Peyer's patch (tissue), 4 donors: ENCODE measurements around the gene DNAH8. TPM values are rescaled to one million over a fixed set of nuclear protein-coding genes. Genes with fewer than 3 reads are reported as not detected.

Experiments
- DNase-seq, 3 donors: peaks; one replicate each; pipeline ENCODE4 v3.0.0-alpha.2; 2017 to 2019
- H3K27ac ChIP-seq, 4 donors: fragments of 200-600 bp; sonication (generic); one replicate each; pipeline ENCODE4 v1.5.1; 2016 to 2019
- H3K27me3 ChIP-seq, 2 donors: fragments of 200-600 bp; sonication (generic); one replicate each; pipeline ENCODE4 v1.5.1; 2019
- H3K36me3 ChIP-seq, 3 donors: fragments of 200-600 bp; sonication (generic); one replicate each; pipeline ENCODE4 v1.5.1; 2016 to 2019
- H3K4me1 ChIP-seq, 4 donors: fragments of 200-600 bp; sonication (generic); one replicate each; pipeline ENCODE4 v1.5.1; 2016 to 2019
- H3K4me3 ChIP-seq, 4 donors: fragments of 200-600 bp; sonication (generic); 1 replicate in 3 of 4; 2 replicates in 1 of 4; pipeline ENCODE4 v1.5.1; 2016 to 2019; ENCODE audit warnings: mild to moderate bottlenecking in 1 of 4
- H3K9me3 ChIP-seq, 4 donors: fragments of 200-600 bp; sonication (generic); one replicate each; pipeline ENCODE4 v1.5.1; 2016 to 2019; ENCODE audit warnings: mild to moderate bottlenecking in 1 of 4
- CTCF ChIP-seq, 6 experiments: fragments of 450-650 bp in 4 of 6; fragments of 200-600 bp in 2 of 6; sonication (generic) in 1 of 6; IDR thresholded peaks; one replicate each; pipeline ENCODE4 v1.5.1; 2017 to 2019; ENCODE audit warnings: antibody characterized with exemption in 6 of 6, mild to moderate bottlenecking in 3 of 6, moderate library complexity in 1 of 6
- POLR2A ChIP-seq, 2 donors: fragments of 450-650 bp; IDR thresholded peaks; one replicate each; pipeline ENCODE4 v1.5.1; 2017; ENCODE audit warnings: antibody characterized with exemption in 2 of 2, mild to moderate bottlenecking in 2 of 2, moderate library complexity in 2 of 2
- total RNA-seq, 4 donors: library from RNA; depleted of rRNA; stranded (reverse); fragments of >200 nt; gene quantifications; one replicate each; pipeline ENCODE4 v1.1.0, GENCODE V29; 2016

DNAH8 gene
- total RNA-seq, 4 donors from 2014 or later: 0.83 TPM; not detected in 3

GRCh38 chr6:39068391-39068790 is 353.3 kb downstream of the DNAH8 start:
- no peaks in the 10 kb centered on the region for H3K36me3 ChIP-seq
- peak in 1 of 3 donors; percentile 11 for DNase-seq
- no peaks in the 10 kb centered on the region for H3K27me3 ChIP-seq
- no peak for TF ChIP-seq CTCF (IDR thresholded peaks at IDR 0.05)
- no peak for TF ChIP-seq POLR2A (IDR thresholded peaks at IDR 0.05)
- no peaks in the 10 kb centered on the region for H3K4me1 ChIP-seq
- H3K27ac ChIP-seq: no peak overlapping the region
- H3K4me3 ChIP-seq: no peak overlapping the region
- H3K9me3 ChIP-seq: no peaks in the 10 kb centered on the region

GRCh38 chr6:39072830-39073229 is 357.7 kb downstream of the DNAH8 start:
- Histone ChIP-seq H3K9me3 (no peaks in the 10 kb centered on the region), H3K4me3 (no peak overlapping the region), H3K4me1 (no peaks in the 10 kb centered on the region), H3K27me3 (no peaks in the 10 kb centered on the region), H3K27ac (no peak overlapping the region), H3K36me3 (no peaks in the 10 kb centered on the region)
- DNase-seq: peak in 1 of 3 donors; percentile 36
- TF ChIP-seq CTCF (IDR thresholded peaks at IDR 0.05) (no peak), POLR2A (IDR thresholded peaks at IDR 0.05) (no peak)

GRCh38 chr6:39073471-39074355 is 358.6 kb downstream of the DNAH8 start:
- TF ChIP-seq CTCF (IDR thresholded peaks at IDR 0.05) (no peak), POLR2A (IDR thresholded peaks at IDR 0.05) (no peak)
- Histone ChIP-seq H3K4me3 (no peak overlapping the region), H3K27me3 (no peaks in the 10 kb centered on the region), H3K4me1 (no peaks in the 10 kb centered on the region), H3K9me3 (no peaks in the 10 kb centered on the region), H3K36me3 (no peaks in the 10 kb centered on the region), H3K27ac (no peak overlapping the region)
- peak in 2 of 3 donors; percentile 14 to 36 for DNase-seq

GRCh38 chr6:39074486-39074885 is 359.4 kb downstream of the DNAH8 start:
- Histone ChIP-seq H3K4me3 (no peak overlapping the region), H3K9me3 (no peaks in the 10 kb centered on the region), H3K36me3 (no peaks in the 10 kb centered on the region), H3K4me1 (no peaks in the 10 kb centered on the region), H3K27ac (no peak overlapping the region), H3K27me3 (no peaks in the 10 kb centered on the region)
- peak in 2 of 3 donors; percentile 21 to 32 for DNase-seq
- no peak for TF ChIP-seq CTCF (IDR thresholded peaks at IDR 0.05)
- no peak for TF ChIP-seq POLR2A (IDR thresholded peaks at IDR 0.05)

- peak in 2 of 3 donors; percentile 28 to 31 for DNase-seq
- Histone ChIP-seq H3K4me3 (no peak overlapping the region), H3K4me1 (no peaks in the 10 kb centered on the region), H3K27me3 (no peaks in the 10 kb centered on the region), H3K9me3 (no peaks in the 10 kb centered on the region), H3K36me3 (no peaks in the 10 kb centered on the region), H3K27ac (no peak overlapping the region)
- TF ChIP-seq CTCF (IDR thresholded peaks at IDR 0.05) (no peak), POLR2A (IDR thresholded peaks at IDR 0.05) (no peak)
Observed at GRCh38 chr6:39075010-39075686, 360.0 kb downstream of the DNAH8 start.
